CMK (cell line): ENCODE results near the gene CIRBP.
"Not testable (repeated sequence)": the region's sequence is repeated elsewhere in the genome, so short reads cannot be mapped to it uniquely, and the experiment has no call there.

Experiments
- DNase-seq: peaks from one replicate; pipeline ENCODE4 v3.0.0-alpha.2; 2010; ENCODE audit warnings: low read depth

Gene CIRBP

GRCh38 chr19:1244693-1245451 lies 24.3 kb upstream of the CIRBP start:
- no peak for DNase-seq

- DNase-seq: no peak
Measured at GRCh38 chr19:1245494-1246264, 23.5 kb upstream of the CIRBP start.

- not testable (repeated sequence) for DNase-seq
Measured at GRCh38 chr19:1246265-1247087, 22.7 kb upstream of the CIRBP start.

GRCh38 chr19:1247748-1248138 lies 21.4 kb upstream of the CIRBP start:
- DNase-seq: no peak

- no peak for DNase-seq
Measured at GRCh38 chr19:1248139-1248785, 20.9 kb upstream of the CIRBP start, which contains the start of gene MIDN. TSS of gene MIDN (plus strand) at chr19:1248583. CDS start at chr19:1250297, 1,714 bp downstream.

- DNase-seq: no peak
Measured at GRCh38 chr19:1248786-1249297, 20.3 kb upstream of the CIRBP start.

GRCh38 chr19:1249298-1249989 lies 19.7 kb upstream of the CIRBP start:
- peak; percentile 92 for DNase-seq

- no peak for DNase-seq
Measured at GRCh38 chr19:1249990-1250436, 19.1 kb upstream of the CIRBP start.

GRCh38 chr19:1250437-1251260 lies 18.5 kb upstream of the CIRBP start:
- no peak for DNase-seq

GRCh38 chr19:1251330-1252220 lies 17.6 kb upstream of the CIRBP start:
- no peak for DNase-seq

GRCh38 chr19:1252221-1252820 lies 16.8 kb upstream of the CIRBP start:
- no peak for DNase-seq

- peak; percentile 85 for DNase-seq
Measured at GRCh38 chr19:1252821-1253513, 16.2 kb upstream of the CIRBP start.

GRCh38 chr19:1253514-1254080 lies 15.5 kb upstream of the CIRBP start:
- DNase-seq: no peak

GRCh38 chr19:1254081-1254527 lies 15.0 kb upstream of the CIRBP start:
- no peak for DNase-seq

GRCh38 chr19:1254530-1255185 lies 14.5 kb upstream of the CIRBP start:
- no peak for DNase-seq

GRCh38 chr19:1255186-1256161 lies 13.7 kb upstream of the CIRBP start:
- no peak for DNase-seq
